Measurements from ENCODE around the gene SRSF4. TPM values are rescaled to one million over a fixed set of nuclear protein-coding genes. Genes with fewer than 3 reads are reported as not detected.
"Not testable (repeated sequence)": the region's sequence is repeated elsewhere in the genome, so short reads cannot be mapped to it uniquely, and the experiment has no call there.

SRSF4 gene
- total RNA-seq, 1 donor from 2014 or later: 48.2 TPM

DNA sequence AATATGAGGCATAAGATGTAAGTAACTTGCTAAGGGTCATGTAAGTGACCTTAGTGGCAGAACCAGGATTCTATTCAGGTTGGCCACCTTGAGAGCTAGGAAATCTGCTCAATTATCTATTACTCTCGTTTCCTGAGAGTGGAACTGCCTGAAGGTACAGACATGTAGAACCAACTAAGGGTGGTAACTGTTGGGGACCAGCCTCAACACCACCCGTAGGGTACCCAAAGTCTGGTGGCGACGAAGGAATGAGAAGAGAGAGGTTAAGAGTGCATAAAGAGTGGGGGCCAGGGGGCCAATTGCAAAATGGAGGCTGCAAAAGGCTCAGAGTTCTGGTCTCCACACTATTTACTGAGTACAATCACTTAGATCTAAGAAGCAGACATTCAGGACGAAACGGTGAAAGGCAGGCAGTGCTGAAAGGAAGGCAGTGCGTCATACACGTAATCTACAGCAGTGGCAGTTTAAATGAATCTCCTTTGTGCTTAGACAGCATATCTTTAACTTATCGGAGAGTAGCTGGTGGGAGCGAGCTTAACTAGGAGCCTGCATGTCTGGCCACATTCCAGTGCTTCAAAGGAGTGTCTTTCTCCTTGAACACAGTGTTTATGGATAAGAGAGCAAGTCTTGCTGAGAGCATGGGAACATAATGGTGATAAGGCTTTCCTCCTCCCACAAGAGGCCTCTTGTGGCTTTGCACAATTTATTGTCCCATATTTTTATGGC, 25.0 kb downstream of the SRSF4 start:
- TF ChIP-seq, protein P1, sequence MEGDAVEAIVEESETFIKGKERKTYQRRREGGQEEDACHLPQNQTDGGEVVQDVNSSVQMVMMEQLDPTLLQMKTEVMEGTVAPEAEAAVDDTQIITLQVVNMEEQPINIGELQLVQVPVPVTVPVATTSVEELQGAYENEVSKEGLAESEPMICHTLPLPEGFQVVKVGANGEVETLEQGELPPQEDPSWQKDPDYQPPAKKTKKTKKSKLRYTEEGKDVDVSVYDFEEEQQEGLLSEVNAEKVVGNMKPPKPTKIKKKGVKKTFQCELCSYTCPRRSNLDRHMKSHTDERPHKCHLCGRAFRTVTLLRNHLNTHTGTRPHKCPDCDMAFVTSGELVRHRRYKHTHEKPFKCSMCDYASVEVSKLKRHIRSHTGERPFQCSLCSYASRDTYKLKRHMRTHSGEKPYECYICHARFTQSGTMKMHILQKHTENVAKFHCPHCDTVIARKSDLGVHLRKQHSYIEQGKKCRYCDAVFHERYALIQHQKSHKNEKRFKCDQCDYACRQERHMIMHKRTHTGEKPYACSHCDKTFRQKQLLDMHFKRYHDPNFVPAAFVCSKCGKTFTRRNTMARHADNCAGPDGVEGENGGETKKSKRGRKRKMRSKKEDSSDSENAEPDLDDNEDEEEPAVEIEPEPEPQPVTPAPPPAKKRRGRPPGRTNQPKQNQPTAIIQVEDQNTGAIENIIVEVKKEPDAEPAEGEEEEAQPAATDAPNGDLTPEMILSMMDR (conservative IDR thresholded peaks at IDR 0.05; ENCODE audit: low read depth, low read length): no peak
- H3K4me3 ChIP-seq (ENCODE audit: low read depth, low read length): no peak overlapping the region
- DNase-seq (ENCODE audit: low read depth): no peak

DNA sequence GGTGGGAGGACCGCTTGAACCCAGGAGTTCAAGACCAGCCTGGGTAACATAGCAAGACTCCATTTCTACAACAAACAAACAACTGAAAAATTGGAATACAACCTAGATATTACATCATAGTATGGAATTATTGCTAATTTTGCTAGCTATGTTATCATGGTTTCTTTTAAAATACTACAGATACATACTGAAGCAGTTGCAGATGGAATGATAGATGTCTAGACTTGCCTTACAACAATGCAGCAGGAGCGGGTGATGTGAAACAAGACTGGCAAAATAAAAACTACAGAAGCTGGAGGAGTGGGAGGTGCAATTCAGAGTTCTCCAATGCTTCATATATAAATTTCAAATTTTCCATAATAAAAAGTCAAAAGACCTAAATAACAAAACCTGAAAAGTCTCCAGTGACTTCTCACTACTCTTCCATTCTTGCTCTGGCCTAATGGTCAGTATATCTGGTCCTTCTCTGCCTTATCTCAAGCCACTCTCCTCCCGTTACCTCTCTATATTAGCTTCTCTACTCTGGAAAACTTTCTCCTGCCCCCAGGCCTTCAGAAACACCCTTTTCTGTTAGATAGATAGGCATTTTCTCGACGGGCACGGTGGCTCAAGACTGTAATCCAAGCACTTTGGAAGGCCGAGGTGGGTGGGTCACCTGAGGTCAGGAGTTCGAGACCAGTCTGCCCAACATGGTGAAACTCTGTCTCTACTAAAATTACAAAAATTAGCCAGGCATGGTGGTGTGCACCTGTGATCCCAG, 29.5 kb downstream of the SRSF4 start:
- TF ChIP-seq, protein P1 (conservative IDR thresholded peaks at IDR 0.05; ENCODE audit: low read depth, low read length): no peak
- no peak overlapping the region for H3K4me3 ChIP-seq (ENCODE audit: low read depth, low read length)
- DNase-seq (ENCODE audit: low read depth): no peak

DNA sequence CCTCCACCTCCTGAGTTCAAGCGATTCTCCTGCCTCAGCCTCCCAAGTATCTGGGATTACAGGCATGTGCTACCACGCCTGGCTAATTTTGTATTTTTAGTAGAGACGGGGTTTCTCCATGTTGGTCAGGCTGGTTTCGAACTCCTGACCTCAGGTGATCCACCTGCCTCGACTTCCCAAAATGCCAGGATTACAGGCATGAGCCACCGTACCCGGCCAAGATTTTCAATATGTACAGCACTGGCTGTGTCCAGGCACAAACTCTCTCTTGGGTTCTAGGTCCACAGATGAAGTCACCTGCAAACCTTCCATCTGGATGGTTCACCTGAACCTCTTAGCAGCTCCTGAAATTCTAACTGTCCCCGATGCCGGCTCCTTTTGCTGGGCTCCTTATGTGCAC, 31.4 kb downstream of the SRSF4 start:
- DNase-seq (ENCODE audit: low read depth); H3K4me3 ChIP-seq (ENCODE audit: low read depth, low read length): not testable (repeated sequence)

DNA sequence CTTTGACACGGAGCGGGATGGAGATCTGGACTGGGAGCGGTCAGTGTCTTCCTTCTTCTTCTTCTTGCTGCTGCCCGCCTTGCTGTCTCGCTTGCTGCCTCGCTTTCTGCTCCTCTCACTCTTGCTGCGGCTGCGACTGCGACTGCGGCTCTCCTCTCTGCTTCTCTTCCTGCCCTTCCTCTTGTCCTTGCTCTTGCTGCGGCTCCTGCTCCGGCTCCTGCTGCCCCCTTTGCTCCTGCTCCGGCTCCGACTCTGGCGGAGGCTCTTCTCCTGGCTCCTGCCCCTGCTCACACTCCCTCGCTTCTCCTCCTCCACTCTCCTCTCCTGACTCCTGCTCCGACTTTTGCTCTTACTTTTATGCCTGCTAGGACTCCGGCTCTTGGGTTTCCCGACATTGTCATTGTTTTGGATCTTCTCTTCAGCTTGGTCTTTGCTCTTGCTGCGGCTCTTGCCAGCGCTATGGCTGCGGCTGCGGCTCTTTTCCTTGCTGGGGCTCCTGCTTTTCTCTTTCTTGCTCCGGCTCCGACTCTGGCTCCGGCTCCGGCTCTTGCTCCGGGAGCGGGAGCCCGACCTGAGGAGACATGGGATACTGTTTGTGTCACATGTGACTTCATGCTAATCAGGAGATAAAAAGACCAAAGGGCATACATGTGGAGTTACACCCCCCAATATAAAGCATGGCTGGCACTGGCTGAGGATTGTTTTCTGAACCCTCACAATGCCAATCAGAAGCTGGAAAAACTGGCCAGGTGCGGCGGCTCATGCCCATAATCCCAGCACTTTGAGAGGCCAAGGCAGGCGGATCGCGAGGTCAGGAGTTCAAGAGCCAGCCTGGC, 32.8 kb downstream of the SRSF4 start:
- TF ChIP-seq, protein P1 (conservative IDR thresholded peaks at IDR 0.05; ENCODE audit: low read depth, low read length): no peak
- no peak for DNase-seq (ENCODE audit: low read depth)
- H3K4me3 ChIP-seq (ENCODE audit: low read depth, low read length): no peak overlapping the region

DNA sequence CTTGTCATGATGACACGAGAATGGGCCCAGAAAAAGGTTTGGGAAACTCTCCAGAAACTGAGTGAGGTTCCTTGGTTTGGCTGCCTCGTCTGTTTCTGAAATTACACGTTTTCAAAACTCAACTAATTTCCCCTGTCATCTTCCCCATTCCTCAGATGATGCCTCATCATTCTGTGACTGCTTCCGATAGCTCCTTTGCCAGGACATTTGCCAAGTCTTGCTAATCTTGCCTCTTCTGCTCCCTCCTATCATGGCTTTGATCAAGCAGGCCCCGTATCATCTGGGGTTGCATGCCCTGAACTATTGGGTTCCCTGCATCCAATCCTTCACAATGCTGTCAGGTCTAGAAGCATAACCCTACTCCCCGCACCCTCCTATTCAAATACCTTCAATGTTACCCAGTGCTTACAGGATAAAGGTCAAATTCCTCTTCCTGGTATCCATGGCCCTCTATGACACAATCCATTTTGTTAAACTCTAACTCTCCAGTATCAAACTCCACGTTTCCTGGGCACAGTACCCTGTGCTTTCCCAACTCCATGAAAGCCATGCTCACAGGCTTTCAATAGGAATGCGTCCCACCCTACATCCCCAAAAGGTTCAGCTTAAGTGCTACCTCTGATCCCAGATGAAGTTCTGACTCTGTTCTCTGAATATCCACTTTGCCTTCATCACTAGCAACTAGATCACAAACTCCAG, 35.8 kb downstream of the SRSF4 start:
- DNase-seq (ENCODE audit: low read depth): peak; percentile 83
- H3K4me3 ChIP-seq (ENCODE audit: low read depth, low read length): no peak overlapping the region
- TF ChIP-seq, protein P1 (conservative IDR thresholded peaks at IDR 0.05; ENCODE audit: low read depth, low read length): no peak

DNA sequence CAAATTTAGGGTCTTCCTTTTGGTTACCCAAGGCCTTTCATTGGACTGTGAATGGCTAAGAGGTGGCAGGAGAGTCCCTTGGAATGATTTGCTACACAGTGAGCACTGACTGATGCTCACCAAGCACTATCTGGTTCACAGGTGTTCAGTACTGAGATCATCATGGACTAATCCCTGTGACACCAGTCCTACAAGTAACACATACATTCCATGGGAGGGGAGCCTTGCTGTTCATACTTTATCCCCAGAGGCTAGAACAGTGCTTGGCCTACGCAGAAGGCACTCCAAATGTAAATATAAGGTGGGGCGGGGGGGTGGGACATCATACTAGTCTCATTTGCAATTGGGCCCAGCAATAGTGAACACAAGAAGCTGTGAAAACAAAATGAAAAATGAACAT, 37.5 kb downstream of the SRSF4 start:
- DNase-seq (ENCODE audit: low read depth): no peak
- TF ChIP-seq, protein P1 (conservative IDR thresholded peaks at IDR 0.05; ENCODE audit: low read depth, low read length): no peak
- no peak overlapping the region for H3K4me3 ChIP-seq (ENCODE audit: low read depth, low read length)
